Upper lobe of right lung (tissue), 1 donor: ENCODE data around the gene CELF5. TPM values are rescaled to one million over a fixed set of nuclear protein-coding genes. Genes with fewer than 3 reads are reported as not detected.
"Not testable (repeated sequence)": the region's sequence is repeated elsewhere in the genome, so short reads cannot be mapped to it uniquely, and the experiment has no call there.

ENCODE experiments used
- ATAC-seq: fragments of 200-7000 bp; cut with Tn5 transposase; one replicate; pipeline ENCODE4 v1.9.1; 2020; ENCODE audit warnings: mild to moderate bottlenecking, moderate library complexity
- DNase-seq: peaks from one replicate; pipeline ENCODE4 v3.0.0-alpha.2; 2020
- H3K27ac ChIP-seq: fragments of 200-600 bp; one replicate; pipeline ENCODE4 v1.8.0; 2022
- H3K27me3 ChIP-seq: fragments of 200-600 bp; one replicate; pipeline ENCODE4 v1.8.0; 2022; ENCODE audit warnings: mild to moderate bottlenecking
- H3K36me3 ChIP-seq: fragments of 200-600 bp; one replicate; pipeline ENCODE4 v1.8.0; 2022
- H3K4me1 ChIP-seq: fragments of 200-600 bp; one replicate; pipeline ENCODE4 v1.8.0; 2022
- H3K4me3 ChIP-seq: fragments of 200-600 bp; one replicate; pipeline ENCODE4 v1.8.0; 2022; ENCODE audit warnings: mild to moderate bottlenecking
- H3K9me3 ChIP-seq: fragments of 200-600 bp; one replicate; pipeline ENCODE4 v1.8.0; 2022
- intact Hi-C: fragments of 100-400 bp; cut with DNase I; formaldehyde crosslinking; loops from one replicate; pipeline ENCODE4 v1.11.0; 2022
- total RNA-seq: library from RNA; stranded (reverse); fragmentation: NEBNext Ultra II Directional; extraction: Animal tissue kit (Norgen Biotek cat#: 25700); gene quantifications from one replicate; pipeline ENCODE4 v1.2.1, GENCODE V29; 2021
- TF ChIP-seq, protein P1 (sequence below): fragments of 200-600 bp; IDR thresholded peaks from one replicate; pipeline ENCODE4 v1.8.0; 2022; ENCODE audit warnings: antibody characterized with exemption
- donor health status: DM: no; HTN: yes; CAD: no; lungs with severe emphysema.

The CELF5 gene
- total RNA-seq, 1 donor from 2014 or later: not detected

DNA sequence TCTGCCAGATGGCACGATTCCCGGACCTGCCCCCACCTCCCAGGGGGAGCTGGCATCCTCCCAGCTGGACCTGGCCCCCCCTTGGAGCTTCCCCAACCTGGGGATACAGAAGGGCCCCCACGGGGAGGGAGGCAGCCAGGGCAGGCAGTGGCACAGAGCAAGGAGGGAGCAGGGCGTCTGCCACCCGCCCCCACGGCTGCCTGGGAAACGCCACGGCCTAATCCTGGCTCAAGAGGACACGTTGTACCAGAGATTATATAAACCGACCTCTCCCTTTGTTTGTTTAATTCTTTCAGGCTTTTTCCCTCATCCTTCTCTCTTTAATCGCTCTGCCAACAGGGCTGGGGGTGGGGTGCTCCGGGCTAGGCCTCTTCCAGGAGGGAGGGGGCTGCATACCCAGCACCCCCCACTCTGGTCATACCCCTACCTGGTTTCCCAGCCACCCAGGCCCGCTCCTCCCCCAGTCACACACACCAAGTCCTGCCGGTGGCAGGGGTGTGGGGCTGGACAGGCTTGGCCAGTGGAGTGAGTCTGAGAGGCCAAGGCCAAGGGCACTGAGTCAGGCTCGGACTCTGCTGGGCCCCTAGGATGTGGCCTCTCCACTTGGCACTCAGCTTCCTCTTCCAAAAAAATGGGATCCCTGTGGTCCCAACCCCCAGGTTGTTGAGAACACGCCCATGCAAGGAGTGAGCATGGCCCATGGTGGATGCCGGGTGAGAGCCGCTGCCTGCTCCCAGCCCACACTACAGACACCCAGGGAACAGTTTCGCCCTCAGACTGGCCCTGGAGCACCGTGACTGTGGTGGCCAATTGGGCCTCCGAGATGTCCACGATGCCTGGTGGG is 112.4 kb downstream of the CELF5 start:
- TF ChIP-seq, protein P1, sequence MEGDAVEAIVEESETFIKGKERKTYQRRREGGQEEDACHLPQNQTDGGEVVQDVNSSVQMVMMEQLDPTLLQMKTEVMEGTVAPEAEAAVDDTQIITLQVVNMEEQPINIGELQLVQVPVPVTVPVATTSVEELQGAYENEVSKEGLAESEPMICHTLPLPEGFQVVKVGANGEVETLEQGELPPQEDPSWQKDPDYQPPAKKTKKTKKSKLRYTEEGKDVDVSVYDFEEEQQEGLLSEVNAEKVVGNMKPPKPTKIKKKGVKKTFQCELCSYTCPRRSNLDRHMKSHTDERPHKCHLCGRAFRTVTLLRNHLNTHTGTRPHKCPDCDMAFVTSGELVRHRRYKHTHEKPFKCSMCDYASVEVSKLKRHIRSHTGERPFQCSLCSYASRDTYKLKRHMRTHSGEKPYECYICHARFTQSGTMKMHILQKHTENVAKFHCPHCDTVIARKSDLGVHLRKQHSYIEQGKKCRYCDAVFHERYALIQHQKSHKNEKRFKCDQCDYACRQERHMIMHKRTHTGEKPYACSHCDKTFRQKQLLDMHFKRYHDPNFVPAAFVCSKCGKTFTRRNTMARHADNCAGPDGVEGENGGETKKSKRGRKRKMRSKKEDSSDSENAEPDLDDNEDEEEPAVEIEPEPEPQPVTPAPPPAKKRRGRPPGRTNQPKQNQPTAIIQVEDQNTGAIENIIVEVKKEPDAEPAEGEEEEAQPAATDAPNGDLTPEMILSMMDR: no peak
- H3K36me3 ChIP-seq: no peaks in the 10 kb centered on the region
- ATAC-seq (peak; percentile 92), DNase-seq (peak; percentile 96)
- no peaks in the 10 kb centered on the region for H3K27me3 ChIP-seq
- no peaks in the 10 kb centered on the region for H3K9me3 ChIP-seq
- intact Hi-C loops: no loop called here
- peak overlapping the region; percentile 98 for H3K27ac ChIP-seq
- H3K4me1 ChIP-seq: peaks cover 40% of the 10 kb centered on the region
- no peak overlapping the region for H3K4me3 ChIP-seq

DNA sequence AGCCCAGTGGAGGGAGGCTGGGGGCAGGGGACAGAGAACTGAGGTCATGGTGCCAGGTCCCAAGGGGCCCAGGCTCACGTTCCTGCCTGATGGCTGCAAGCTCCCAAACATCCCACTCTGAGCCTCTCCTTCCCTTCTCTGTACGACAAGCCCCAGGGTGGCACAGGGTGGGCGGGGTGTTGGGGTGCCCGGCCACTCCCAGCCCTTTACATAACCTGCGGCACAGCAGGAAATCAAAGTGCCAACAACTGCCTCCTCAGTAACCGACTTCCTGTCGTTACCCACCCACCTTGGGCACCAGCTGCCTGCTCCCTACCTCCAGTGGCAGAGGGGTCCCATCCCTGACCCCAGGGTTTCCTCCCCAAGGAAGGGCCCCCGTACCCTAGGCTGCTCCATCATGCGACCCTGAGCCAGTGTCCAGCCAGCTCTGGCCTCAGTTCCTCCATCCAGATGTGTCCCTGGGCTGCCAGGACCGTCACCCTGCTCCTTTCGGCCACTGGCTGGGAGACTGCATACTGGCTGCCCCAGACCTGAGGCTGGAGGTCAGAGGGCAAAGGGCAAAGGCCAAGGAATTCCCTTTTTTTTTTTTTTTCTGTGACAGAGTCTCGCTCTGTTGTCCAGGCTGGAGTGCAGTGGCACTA is 114.2 kb downstream of the CELF5 start:
- no peaks in the 10 kb centered on the region for H3K27me3 ChIP-seq
- intact Hi-C loops: no loop called here
- H3K36me3 ChIP-seq: no peaks in the 10 kb centered on the region
- DNase-seq: peak; percentile 90
- H3K27ac ChIP-seq: peak overlapping the region; percentile 98
- peak; percentile 71 for ATAC-seq
- H3K9me3 ChIP-seq: no peaks in the 10 kb centered on the region
- no peak overlapping the region for H3K4me3 ChIP-seq
- peaks cover 50% of the 10 kb centered on the region for H3K4me1 ChIP-seq
- TF ChIP-seq, protein P1: no peak

DNA sequence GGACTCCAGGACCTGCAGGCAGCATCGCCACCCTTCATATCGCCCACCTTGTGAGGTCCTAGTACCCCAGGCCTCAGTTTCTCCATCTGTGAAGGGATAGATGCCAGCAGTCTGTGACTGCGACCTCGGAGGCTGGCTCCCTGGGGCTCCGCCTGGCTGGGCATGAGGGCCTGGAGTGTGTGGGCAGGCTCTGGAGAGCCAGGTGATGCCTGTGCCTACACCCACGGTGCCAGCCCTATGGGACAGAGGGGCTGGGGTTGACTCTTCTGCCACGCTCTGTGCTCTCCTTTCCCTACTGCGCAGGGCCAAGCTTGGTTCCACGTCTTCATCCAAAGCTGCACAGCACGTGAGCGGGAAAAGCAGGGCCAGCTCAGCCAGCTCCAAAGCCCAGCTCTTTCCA is 115.9 kb downstream of the CELF5 start:
- intact Hi-C loops: no loop called here
- Histone ChIP-seq H3K4me3 (no peak overlapping the region), H3K9me3 (no peaks in the 10 kb centered on the region), H3K27ac (no peak overlapping the region), H3K4me1 (peaks cover 51% of the 10 kb centered on the region), H3K36me3 (no peaks in the 10 kb centered on the region), H3K27me3 (no peaks in the 10 kb centered on the region)
- ATAC-seq (no peak), DNase-seq (no peak)
- TF ChIP-seq, protein P1: no peak

DNA sequence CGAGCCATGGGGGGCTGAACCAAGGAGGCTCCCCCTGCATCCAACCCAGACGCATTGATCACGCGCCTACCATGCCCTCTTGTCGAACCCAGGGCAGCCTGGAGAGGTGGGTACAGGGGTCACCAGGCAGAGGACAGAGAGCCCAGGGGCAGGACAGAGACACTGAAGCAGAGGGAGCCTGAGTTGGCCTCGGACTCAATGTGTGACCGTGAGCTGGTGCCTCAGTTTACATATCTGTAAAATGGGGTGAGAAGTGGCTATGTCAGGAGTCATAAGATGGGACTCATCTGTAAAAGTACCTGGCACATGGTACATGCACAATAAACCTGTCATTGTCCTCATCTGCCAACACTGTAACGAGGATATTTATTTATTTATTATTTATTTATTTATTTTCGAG is 117.8 kb downstream of the CELF5 start:
- intact Hi-C loops: no loop called here
- no peaks in the 10 kb centered on the region for H3K36me3 ChIP-seq
- no peaks in the 10 kb centered on the region for H3K27me3 ChIP-seq
- TF ChIP-seq, protein P1: no peak
- no peak for ATAC-seq
- H3K27ac ChIP-seq: peak overlapping the region; percentile 86
- H3K4me1 ChIP-seq: peaks cover 46% of the 10 kb centered on the region
- no peaks in the 10 kb centered on the region for H3K9me3 ChIP-seq
- DNase-seq: no peak
- H3K4me3 ChIP-seq: no peak overlapping the region

DNA sequence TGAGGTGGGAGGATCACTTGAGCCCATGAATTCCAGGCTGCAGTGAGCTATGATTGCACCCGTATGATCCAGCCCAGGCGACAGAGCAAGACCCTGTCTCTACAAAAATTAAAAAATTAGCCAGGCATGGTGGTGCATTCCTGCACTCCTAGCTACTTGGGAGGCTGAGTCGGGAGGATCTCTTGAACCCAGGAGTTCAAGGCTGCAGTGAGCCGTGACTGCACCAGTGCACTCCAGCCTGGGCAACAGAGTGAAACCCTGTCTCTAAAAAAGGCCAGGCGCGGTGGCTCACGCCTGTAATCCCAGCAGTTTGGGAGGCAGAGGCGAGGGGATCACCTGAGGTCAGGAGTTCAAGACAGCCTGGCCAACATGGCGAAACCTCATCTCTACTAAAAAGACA is 118.5 kb downstream of the CELF5 start:
- ATAC-seq, H3K27me3 ChIP-seq, H3K9me3 ChIP-seq, intact Hi-C loops, H3K36me3 ChIP-seq, DNase-seq: not testable (repeated sequence)
- Histone ChIP-seq H3K4me1 (peaks cover 39% of the 10 kb centered on the region), H3K27ac (peak overlapping the region; percentile 86), H3K4me3 (peak overlapping the region; percentile 50)
